SU-DHL-6 (cell line): ENCODE results near the gene STAM2.
"Not testable (repeated sequence)": the region's sequence is repeated elsewhere in the genome, so short reads cannot be mapped to it uniquely, and the experiment has no call there.

ENCODE experiments used
- H2AFZ ChIP-seq: fragments of 200-600 bp; sonication (generic); 2 replicates; pipeline ENCODE4 v1.6.1; 2014; ENCODE audit warnings: low read depth, mild to moderate bottlenecking, moderate library complexity, mixed read lengths, antibody characterized with exemption, low read length; ENCODE audit not compliant: severe bottlenecking
- H3F3A ChIP-seq: fragments of 200-600 bp; shearing (Covaris generic); 2 replicates; pipeline ENCODE4 v1.6.0; 2016; ENCODE audit warnings: antibody characterized with exemption, mild to moderate bottlenecking; ENCODE audit not compliant: insufficient read depth
- H3K27ac ChIP-seq: fragments of 200-600 bp; sonication (generic); 2 replicates; pipeline ENCODE4 v1.5.1; 2016; ENCODE audit warnings: low read depth, mild to moderate bottlenecking, low read length, moderate library complexity, mixed read lengths
- H3K27me3 ChIP-seq: fragments of 200-600 bp; sonication (generic), shearing (Covaris generic); 2 replicates; pipeline ENCODE4 v1.6.0; 2014; ENCODE audit warnings: mild to moderate bottlenecking, low read length
- H3K36me3 ChIP-seq: fragments of 200-600 bp; sonication (generic); 2 replicates; pipeline ENCODE4 v1.6.1; 2014; ENCODE audit warnings: mild to moderate bottlenecking, low read length, mixed read lengths
- H3K4me2 ChIP-seq: fragments of 300-600, 200-600 bp; shearing (Covaris generic), sonication (generic); 2 replicates; pipeline ENCODE4 v1.6.0; 2014; ENCODE audit warnings: low read length, low read depth, mild to moderate bottlenecking; ENCODE audit not compliant: poor library complexity, severe bottlenecking
- H3K4me3 ChIP-seq: fragments of 200-600 bp; sonication (generic); 2 replicates; pipeline ENCODE4 v1.5.1; 2014; ENCODE audit warnings: antibody characterized with exemption, low read length, mild to moderate bottlenecking, mixed read lengths; ENCODE audit not compliant: insufficient read depth, poor library complexity, severe bottlenecking
- H3K79me2 ChIP-seq: fragments of 200-600 bp; sonication (generic); 2 replicates; pipeline ENCODE4 v1.6.1; 2014; ENCODE audit warnings: mild to moderate bottlenecking, low read length, moderate library complexity; ENCODE audit not compliant: insufficient read depth
- H3K9ac ChIP-seq: fragments of 200-600 bp; sonication (generic); 2 replicates; pipeline ENCODE4 v1.7.0; 2014; ENCODE audit warnings: mild to moderate bottlenecking, low read length
- H3K9me2 ChIP-seq: fragments of 200-600 bp; sonication (generic); replicated peaks from 2 replicates; pipeline ENCODE4 v1.6.1; 2014; ENCODE audit warnings: low read length; ENCODE audit not compliant: insufficient read depth
- H3K9me3 ChIP-seq: fragments of 200-600 bp; sonication (generic); 2 replicates; pipeline ENCODE4 v1.6.1; 2014; ENCODE audit warnings: low read length, mixed read lengths; ENCODE audit not compliant: insufficient read depth
- H4K20me1 ChIP-seq: fragments of 200-600 bp; sonication (generic); 2 replicates; pipeline ENCODE4 v1.6.1; 2014; ENCODE audit warnings: low read depth, mild to moderate bottlenecking, antibody characterized with exemption, low read length, moderate library complexity, mixed read lengths
- EZH2phosphoT487 ChIP-seq: fragments of 200-600 bp; sonication (generic), shearing (Covaris generic); conservative IDR thresholded peaks from 2 replicates; pipeline ENCODE4 v1.6.1; 2018; ENCODE audit warnings: mild to moderate bottlenecking, antibody characterized with exemption, low read length, moderate library complexity, mixed read lengths
- TF ChIP-seq, protein P1 (sequence below): fragments of 200-600 bp; sonication (generic); IDR thresholded peaks from one replicate; pipeline ENCODE4 v1.5.1; 2017; ENCODE audit warnings: antibody characterized with exemption, mild to moderate bottlenecking, low read length, moderate library complexity; ENCODE audit not compliant: insufficient read depth, poor library complexity, severe bottlenecking

Gene STAM2

DNA sequence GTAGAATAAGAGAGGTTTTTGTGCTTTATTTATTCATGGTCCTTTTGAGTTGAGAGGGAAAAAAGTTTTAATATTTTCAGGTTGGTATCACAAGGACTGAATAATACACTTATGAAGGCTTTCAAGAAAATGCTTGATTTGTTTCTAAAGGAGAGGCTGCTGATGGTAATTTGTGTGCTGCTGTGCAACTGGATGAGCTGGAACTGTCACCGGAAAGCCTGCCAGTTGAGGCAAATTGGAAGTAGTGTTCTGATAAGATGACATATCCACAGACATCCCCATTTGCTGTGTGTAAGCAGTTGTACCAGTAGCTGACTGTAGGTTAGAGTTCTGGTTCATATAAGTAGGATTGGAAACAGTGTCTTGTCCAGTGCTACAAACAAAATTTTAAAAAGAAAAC lies 55.1 kb downstream of the STAM2 start:
- Histone ChIP-seq H3K9me2 (no peaks in the 10 kb centered on the region), H3F3A (no peaks in the 10 kb centered on the region), H3K27me3 (no peaks in the 10 kb centered on the region), H3K79me2 (no peaks in the 10 kb centered on the region), H3K4me3 (no peak overlapping the region), H2AFZ (no peak overlapping the region), H3K36me3 (no peaks in the 10 kb centered on the region), H3K9me3 (no peaks in the 10 kb centered on the region), H3K9ac (no peak overlapping the region), H3K27ac (no peak overlapping the region), H3K4me2 (no peak overlapping the region), H4K20me1 (no peaks in the 10 kb centered on the region)
- TF ChIP-seq, protein P1, sequence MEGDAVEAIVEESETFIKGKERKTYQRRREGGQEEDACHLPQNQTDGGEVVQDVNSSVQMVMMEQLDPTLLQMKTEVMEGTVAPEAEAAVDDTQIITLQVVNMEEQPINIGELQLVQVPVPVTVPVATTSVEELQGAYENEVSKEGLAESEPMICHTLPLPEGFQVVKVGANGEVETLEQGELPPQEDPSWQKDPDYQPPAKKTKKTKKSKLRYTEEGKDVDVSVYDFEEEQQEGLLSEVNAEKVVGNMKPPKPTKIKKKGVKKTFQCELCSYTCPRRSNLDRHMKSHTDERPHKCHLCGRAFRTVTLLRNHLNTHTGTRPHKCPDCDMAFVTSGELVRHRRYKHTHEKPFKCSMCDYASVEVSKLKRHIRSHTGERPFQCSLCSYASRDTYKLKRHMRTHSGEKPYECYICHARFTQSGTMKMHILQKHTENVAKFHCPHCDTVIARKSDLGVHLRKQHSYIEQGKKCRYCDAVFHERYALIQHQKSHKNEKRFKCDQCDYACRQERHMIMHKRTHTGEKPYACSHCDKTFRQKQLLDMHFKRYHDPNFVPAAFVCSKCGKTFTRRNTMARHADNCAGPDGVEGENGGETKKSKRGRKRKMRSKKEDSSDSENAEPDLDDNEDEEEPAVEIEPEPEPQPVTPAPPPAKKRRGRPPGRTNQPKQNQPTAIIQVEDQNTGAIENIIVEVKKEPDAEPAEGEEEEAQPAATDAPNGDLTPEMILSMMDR: no peak
- no peak for TF ChIP-seq EZH2phosphoT487

- no peak overlapping the region for H3K27ac ChIP-seq
- no peaks in the 10 kb centered on the region for H3K27me3 ChIP-seq
- no peaks in the 10 kb centered on the region for H3K79me2 ChIP-seq
- H4K20me1 ChIP-seq: no peaks in the 10 kb centered on the region
- TF ChIP-seq, protein P1: no peak
- TF ChIP-seq EZH2phosphoT487: no peak
- H3K4me3 ChIP-seq: no peak overlapping the region
- no peak overlapping the region for H3K4me2 ChIP-seq
- no peaks in the 10 kb centered on the region for H3F3A ChIP-seq
- H3K9ac ChIP-seq: no peak overlapping the region
- H3K36me3 ChIP-seq: no peaks in the 10 kb centered on the region
- no peak overlapping the region for H2AFZ ChIP-seq
- no peaks in the 10 kb centered on the region for H3K9me2 ChIP-seq
- H3K9me3 ChIP-seq: no peaks in the 10 kb centered on the region
These were observed 59.6 kb downstream of the STAM2 start for GRCh38 chr2:152115952-152116351.

DNA sequence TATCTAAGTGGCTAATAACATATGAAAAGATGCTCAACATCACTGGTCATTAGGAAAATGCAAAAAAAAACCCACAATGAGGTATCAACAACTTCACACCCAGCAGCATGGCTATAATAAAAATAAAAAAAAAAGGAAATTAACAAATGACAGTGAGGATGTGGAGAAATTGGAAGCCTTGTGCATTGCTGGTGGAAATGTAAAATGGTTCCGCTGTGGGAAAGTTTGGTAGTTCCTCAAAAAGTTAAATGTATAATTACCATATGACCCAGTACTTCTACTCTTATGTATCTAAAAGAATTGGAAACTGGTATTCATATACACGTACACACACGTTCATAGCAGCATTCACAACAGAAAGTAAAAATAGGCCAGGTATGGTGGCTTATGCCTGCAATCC lies 61.2 kb downstream of the STAM2 start:
- TF ChIP-seq, protein P1: no peak
- TF ChIP-seq EZH2phosphoT487: no peak
- Histone ChIP-seq H3K9ac (no peak overlapping the region), H3K79me2 (no peaks in the 10 kb centered on the region)

DNA sequence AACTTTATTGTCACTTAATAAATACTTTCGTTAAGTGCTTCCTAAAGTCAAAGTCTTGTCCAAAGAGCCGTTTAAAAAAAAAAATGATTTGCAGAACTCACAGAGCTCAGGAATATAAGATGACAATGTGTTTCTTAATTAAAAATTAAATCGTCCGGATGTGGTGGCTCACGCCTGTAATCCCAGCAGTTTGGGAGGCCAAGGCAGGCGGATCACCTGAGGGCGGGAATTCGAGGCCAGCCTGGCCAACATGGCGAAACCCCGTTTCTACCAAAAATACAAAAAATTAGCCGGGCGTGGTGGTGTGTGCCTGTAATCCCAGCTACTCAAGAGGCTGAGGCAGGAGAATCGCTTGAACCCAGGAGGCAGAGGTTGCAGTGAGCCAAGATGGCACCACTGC lies 68.4 kb downstream of the STAM2 start:
- H2AFZ ChIP-seq, H3K79me2 ChIP-seq, H3K27ac ChIP-seq, H3F3A ChIP-seq, H3K9me3 ChIP-seq, H3K4me2 ChIP-seq, H3K9me2 ChIP-seq, H3K9ac ChIP-seq, H3K36me3 ChIP-seq, H3K4me3 ChIP-seq, H4K20me1 ChIP-seq, H3K27me3 ChIP-seq: not testable (repeated sequence)

More for the DNA sequence above, 61.2 kb downstream of the STAM2 start:
- Histone ChIP-seq H3K4me2 (no peak overlapping the region), H3K27ac (no peak overlapping the region), H3F3A (no peaks in the 10 kb centered on the region), H4K20me1 (no peaks in the 10 kb centered on the region), H3K36me3 (no peaks in the 10 kb centered on the region), H3K9me3 (no peaks in the 10 kb centered on the region), H3K9me2 (no peaks in the 10 kb centered on the region), H2AFZ (no peak overlapping the region), H3K27me3 (no peaks in the 10 kb centered on the region), H3K4me3 (no peak overlapping the region)
